HuH-7 (cell line): ENCODE results near the gene GLB1L.
A peak's percentile ranks its signal among the peaks of the same experiment; 100 is the strongest.
"Not testable (repeated sequence)": the region's sequence is repeated elsewhere in the genome, so short reads cannot be mapped to it uniquely, and the experiment has no call there.

ENCODE experiments used
- DNase-seq: peaks from one replicate; pipeline ENCODE4 v3.0.0; 2011; ENCODE audit warnings: low spot score

The GLB1L gene

GRCh38 chr2:219245148-219245898 is at the start of gene GLB1L, which contains the start of gene STK16:
Gene GLB1L (minus strand): TSS chr2:219245444. CDS start chr2:219243573, 1,871 bp downstream.
Gene STK16 (plus strand): TSS chr2:219245479. CDS start chr2:219246000, 521 bp downstream.
- peak; percentile 94 for DNase-seq

DNA sequence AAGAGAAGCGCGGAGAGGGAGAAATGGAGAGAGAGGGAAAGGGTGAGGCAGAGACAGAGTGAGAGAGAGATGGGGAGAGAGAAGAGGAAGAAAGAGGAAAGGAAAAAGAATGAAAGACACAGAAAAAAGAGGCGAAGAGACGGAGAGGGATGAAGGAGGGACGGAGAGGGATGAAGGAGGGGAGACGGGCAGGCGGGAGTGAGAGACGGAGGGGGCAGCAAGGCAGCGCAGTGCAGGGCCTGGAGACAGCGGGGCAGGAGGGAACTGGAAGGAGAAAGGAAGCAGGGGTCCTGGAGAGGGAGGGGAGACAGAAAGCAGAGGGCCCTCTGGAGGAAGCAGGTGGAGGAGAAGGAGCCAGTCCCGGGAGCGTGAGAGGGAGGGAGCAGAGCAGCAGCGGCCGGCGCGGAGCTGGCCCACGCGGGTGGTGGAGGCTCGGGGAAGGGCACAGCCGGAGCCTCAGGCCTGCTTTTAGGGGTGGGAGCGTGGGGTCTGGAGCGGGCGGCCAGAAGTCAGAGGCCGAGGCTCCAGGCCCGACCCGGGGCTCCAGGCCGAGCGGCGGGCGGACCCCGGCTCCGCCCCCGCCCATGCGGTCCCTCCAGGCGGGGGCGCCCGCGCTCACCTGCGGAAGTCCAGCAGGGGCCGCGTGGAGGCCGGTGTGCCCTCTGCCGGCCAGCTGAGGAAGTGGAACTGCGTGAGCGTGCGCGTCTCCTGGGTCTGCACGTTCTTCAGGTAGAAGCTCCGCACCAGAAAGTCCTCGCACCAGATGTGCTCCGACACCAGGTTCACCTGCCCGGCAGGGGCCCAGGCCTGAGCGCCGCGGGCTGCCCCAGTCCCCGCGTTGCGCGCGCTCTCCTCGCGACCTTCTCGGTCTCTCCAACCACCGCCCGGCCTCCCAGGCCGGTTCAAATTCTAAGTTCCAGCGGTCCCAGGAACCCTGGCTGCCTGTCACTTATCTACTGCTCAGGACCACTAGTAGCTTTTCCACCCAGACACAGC is 49.4 kb upstream of the GLB1L start:
- peak; percentile 97 for DNase-seq

DNA sequence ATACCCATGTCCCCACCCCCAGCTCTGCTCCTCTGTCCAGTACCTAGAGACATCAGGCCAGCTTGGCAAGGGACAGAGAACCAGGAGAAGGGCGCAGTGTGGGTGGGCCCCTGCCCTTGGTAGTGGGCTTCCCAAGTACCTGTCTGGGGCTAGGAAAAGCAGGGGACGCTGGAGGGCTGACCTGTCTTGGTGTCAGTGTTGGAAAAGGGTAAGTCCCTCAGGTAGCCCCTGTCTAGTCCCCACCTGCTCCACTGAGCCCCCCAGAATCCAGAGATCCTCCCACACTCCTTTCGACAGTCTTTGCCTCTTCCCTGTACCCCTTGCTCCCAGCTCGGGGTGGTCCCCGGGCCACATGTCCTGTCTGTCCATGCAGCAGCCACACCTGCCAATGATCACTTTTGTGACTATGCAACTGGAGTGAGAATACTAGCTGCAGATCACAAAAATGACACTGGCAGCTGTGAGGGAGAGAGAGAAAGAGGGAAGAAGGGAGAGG is 48.5 kb upstream of the GLB1L start:
- no peak for DNase-seq

GRCh38 chr2:219292616-219293015 is 47.4 kb upstream of the GLB1L start:
- no peak for DNase-seq

DNA sequence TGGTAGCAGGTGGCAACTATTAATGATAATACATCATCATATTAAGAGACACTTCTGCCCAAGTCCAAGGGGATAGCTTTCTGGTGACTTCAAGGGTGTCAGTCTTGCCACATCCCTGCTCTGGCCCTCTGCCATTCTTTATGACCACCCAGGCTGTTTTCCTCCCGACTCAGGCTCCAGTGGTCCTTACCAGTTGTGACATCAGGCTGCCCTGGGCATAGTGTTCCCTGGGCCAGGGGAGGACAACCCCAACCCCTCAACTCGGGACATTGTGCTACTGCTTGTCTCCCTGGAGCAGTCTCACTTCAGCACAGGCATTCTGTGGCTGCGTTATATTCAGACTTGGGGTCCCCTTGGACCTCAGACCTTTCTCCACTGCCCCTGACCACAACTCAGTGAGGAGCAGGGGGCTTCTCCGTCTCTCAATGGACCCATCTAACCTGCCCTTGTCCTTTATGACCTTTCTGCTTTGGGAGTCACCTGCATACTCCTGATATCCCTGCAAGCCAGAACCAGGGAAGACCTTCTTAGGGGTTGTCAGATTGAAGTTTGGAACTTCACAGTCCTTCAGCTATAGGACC is 46.8 kb upstream of the GLB1L start:
- no peak for DNase-seq

DNA sequence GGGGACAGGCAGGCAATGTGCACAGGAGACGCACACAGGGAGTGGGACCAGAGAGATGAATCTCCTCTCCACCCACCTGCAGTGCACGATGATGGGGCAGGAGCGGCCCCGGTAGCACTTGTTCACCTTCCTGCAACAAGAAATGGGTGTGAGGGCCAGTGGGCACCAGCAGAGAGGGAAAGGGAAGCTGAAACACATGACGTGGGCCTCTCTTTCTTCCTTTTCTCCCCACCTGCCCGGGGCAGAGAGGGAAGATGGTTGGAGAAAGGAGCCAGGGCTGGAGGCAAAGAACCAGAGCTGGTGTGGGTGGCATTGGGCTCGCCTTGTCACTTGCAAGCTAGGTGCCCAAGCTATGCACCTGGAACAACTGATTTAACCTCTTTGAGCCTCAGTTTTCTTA is 46.1 kb upstream of the GLB1L start:
- no peak for DNase-seq

DNA sequence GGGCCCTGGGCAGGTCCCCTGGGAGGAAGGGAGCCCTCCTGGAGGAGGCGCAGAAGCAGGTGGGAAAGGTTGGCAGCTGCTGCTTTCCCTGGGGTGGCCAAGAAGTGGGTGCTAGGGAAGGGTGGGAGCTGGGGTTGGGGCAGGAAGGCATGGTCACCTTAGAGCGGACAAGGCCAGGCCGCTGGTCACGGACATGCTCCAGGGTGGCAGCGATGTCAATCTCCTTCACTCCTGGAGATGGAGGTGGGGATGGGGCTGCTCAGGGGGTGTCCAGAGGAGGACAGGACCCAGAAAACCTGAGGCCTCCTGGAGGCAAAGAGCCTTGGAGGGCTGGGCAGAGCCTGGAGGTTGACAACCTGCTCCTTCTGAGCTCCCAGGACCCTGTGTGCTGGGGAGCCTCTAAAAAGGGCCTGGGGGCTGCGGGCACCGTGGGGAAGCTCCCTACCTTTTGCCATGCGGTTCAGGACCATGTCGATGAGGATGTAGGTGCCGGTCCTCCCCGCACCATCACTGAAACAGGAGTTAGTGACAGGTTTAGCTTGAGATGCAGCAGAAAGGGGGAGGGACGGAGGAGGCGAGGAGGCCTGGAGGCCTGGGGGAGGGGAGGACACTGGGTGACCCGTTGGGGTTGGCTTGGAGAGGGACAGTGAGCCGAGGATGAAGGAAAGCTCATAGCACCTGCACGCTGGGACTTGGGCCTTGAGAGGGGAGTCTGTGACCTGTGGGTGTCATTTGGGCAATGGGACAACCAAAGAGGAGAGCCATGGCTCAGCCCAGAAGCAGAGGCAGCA is 45.3 kb upstream of the GLB1L start:
- DNase-seq, result no peak

DNA sequence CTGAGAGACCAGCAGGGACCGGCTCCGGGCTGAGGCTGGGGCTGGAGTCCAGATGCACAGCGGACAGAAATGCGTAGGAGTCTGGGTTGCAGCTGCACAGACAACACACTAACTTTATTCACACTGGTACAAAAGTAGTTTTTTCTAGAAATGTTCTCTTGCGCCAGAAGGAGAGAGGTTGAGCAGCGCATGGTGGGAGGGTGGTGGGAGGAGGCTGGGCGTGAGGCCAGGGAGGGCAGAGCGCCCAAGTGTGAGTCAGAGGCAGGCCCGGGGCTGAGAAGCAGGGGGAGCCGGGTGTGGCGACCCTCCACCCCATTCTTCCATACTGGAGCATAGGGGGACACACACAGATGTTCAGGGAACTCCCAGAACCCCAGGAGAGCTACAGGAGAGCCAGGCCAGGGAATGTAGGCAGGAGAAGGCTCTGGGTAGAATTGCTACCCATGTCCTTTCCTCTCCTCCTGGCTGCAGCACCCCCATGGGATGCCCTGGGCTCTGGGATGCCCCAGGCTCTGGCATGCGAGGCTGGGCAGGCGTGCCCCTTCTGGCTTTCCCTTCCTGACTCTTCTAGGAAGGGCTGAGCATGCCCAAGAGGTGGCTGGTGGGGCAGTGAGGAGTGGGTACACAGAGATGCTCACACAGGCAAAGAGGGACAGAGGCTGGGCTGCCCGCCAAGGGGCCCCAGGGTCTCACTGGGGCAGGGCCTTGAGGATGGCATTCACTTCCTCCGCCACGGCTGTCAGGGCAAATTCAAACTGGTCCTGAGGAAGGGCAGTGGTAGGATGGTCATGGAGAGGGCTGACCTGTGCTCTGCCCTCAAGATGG is 44.5 kb upstream of the GLB1L start:
- DNase-seq, result no peak

- no peak for DNase-seq
Observed at GRCh38 chr2:219289195-219289536, 43.9 kb upstream of the GLB1L start.

DNA sequence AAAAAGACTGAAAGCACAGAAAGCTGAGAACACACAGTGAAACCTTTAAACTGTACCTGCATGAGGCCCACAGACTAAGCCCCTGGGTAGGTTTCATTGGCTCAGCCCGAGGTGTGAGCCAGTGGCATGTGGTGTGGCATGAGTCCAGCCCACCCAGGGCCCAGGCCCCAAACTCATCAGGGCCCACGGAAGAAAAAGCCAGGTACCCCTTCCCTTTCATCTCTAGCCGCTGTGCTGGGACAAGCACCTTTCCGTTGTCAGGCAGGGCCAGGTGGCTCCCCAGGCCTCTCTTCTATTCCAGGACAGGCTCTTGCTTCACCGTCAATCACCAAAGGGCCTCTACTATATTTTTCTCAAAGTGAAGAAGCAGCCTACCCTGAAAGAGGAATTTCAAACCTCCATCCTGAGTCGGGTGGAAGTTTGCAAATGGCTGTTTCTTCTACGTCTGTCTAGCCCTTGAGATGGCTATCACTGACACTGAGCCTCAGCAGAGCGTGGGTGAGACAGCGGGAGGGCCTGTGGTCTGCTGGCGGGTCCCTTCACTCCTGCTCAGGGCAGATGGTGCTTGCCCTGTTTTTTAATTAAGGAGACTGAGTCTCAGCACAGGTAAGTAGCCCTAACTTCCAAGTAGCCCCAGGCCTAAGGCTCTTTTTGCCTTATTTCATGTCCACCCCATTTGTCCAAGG is 42.5 kb upstream of the GLB1L start:
- DNase-seq, result no peak

- DNase-seq, result not testable (repeated sequence)
Observed at GRCh38 chr2:219287116-219287440, 41.8 kb upstream of the GLB1L start.

- no peak for DNase-seq
Observed at GRCh38 chr2:219286436-219287115, 41.3 kb upstream of the GLB1L start.

DNA sequence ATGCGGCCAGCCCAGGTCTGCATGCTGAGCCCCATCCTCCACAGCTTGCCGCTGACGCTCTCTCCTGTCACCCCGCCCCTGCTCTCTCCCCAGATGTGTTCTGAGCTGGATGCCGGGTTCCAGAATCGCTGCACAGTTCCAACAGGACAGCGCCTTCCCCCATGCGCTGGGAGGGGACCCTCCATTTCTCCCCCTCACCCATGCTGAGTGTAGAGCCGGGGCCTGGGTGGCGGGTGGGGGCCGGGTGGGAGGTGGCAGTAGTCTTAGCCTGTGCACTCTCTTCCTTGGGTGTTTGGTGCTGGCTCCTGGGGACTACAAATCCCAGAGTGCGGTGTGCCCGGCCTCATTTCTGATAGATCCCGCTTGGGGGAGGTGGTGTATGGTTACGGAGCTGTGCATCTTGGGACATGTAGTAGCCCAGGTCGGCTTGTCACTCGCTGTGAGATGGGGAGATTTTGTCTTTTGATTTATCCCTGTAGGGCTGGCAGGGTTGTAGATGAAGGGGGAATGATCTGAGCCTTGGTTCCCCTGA is 40.7 kb upstream of the GLB1L start:
- DNase-seq, result no peak

DNA sequence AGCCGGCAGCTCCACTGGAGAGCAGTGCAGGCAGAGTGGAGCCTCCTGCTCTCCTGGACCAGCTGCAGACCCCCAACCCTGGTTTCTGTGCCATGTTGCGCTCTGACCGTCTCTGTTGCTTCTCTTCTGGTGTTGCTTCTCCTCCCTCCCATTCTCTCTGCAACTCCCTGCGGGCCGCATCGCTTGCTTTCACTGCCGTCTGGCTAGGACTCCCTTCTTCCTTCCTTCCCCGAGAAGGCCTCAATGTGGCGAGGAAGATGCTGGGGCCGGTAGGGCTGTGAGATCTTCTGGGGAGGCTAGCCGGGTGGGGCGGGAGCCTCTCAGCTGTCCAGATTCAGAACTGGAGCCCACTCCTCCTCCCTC is 40.1 kb upstream of the GLB1L start:
- DNase-seq, result no peak

- DNase-seq, result no peak
Observed at GRCh38 chr2:219284501-219285372, 39.5 kb upstream of the GLB1L start.

DNA sequence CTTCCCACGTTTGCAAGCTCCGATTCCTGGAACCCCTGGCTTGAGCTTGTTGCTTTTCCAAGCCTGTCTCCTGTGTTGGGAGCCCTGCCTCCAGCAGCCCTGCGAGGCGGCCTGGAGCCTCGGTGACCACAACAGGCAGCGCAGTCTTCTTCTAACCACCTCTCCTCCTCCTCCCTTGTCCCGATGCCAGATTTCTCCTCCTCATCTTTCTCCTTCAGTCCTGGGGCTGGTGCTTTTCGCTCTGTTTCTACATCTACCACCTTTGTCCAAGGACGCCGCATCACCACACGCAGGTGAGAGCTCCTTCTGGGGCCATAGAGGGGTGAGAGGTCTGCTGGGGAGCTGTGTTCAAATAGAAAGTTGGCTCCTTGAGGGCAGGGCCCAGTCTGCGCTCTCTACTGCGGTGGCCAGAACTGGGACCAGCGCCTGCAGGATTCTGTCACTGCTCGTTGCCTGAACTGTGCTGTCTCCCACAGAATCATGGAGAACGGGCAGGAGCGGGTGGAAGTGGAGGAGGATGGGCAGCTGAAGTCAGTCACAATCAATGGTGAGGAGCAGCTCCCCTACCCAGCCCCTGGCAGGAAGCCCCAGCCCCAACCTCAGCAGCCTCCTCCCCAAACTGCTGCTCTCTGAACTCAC is 37.8 kb upstream of the GLB1L start:
- no peak for DNase-seq

- no peak for DNase-seq
Observed at GRCh38 chr2:219282375-219282774, 37.1 kb upstream of the GLB1L start.

DNA sequence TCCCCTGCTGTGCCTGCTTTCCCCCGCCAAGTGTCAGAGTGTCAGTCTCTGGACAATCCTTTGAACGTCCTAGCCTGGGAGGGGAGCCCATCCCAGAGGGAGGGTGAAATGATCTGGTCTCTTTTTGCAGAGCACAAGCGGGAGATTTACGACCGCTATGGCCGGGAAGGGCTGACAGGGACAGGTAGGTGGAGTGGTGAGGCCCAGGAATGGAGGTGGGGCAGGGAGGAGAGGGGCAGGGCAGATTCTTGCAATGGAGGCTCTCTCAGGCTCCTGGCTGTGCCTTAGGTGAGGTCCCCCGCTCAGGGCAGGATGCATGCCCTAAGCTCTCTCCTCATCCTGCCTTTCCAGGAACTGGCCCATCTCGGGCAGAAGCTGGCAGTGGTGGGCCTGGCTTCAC is 36.3 kb upstream of the GLB1L start:
- DNase-seq, result no peak
